Right lobe of liver (tissue), 6 donors: ENCODE data around the gene MAP2K6. TPM values are rescaled to one million over a fixed set of nuclear protein-coding genes. Genes with fewer than 3 reads are reported as not detected.
A peak's percentile ranks its signal among the peaks of the same experiment; 100 is the strongest.

Experiments
- ATAC-seq, 4 donors: fragments of 200-7000 bp; cut with Tn5 transposase; one replicate each; pipeline ENCODE4 v1.9.1; 2020; ENCODE audit warnings: mild to moderate bottlenecking in 4 of 4, moderate library complexity in 4 of 4
- DNase-seq, 3 donors: peaks; one replicate each; pipeline ENCODE4 v3.0.0-alpha.2; 2020
- H3K27ac ChIP-seq, 3 donors: fragments of 200-600 bp; one replicate each; pipeline ENCODE4 v1.8.0; 2022
- H3K27me3 ChIP-seq, 2 donors: fragments of 200-600 bp; one replicate each; pipeline ENCODE4 v1.8.0; 2022
- H3K36me3 ChIP-seq, 4 donors: fragments of 200-600 bp; sonication (generic) in 1 of 4; one replicate each; pipeline versions ENCODE4 v1.5.1 to v1.8.0; 2017 to 2022; ENCODE audit warnings: control low read depth in 1 of 4
- H3K4me1 ChIP-seq, 4 donors: fragments of 200-600 bp; sonication (generic) in 1 of 4; one replicate each; pipeline versions ENCODE4 v1.5.1 to v1.8.0; 2017 to 2022; ENCODE audit warnings: control low read depth in 1 of 4
- H3K4me3 ChIP-seq, 3 donors: fragments of 200-600 bp; one replicate each; pipeline ENCODE4 v1.8.0; 2022
- H3K9me3 ChIP-seq, 4 donors: fragments of 200-600 bp; sonication (generic) in 1 of 4; one replicate each; pipeline versions ENCODE4 v1.5.1 to v1.8.0; 2017 to 2022; ENCODE audit warnings: control low read depth in 1 of 4
- CTCF ChIP-seq, 4 donors: fragments of 200-600 bp in 3 of 4; fragments of 450-650 bp in 1 of 4; IDR thresholded peaks; one replicate each; pipeline versions ENCODE4 v1.5.1 to v1.8.0; 2016 to 2022; ENCODE audit warnings: antibody characterized with exemption in 4 of 4, mild to moderate bottlenecking in 2 of 4
- POLR2A ChIP-seq: fragments of 450-650 bp; IDR thresholded peaks from one replicate; pipeline ENCODE4 v1.6.1; 2017; ENCODE audit warnings: antibody characterized with exemption, mild to moderate bottlenecking
- WGBS: methylation state at CpG from one replicate; pipeline ENCODE4 v1.1.6; 2018; ENCODE audit warnings: low coverage, low lambda C conversion rate; ENCODE audit not compliant: insufficient coverage; ENCODE audit errors: missing lambda C conversion rate; 5-methylcytosine and 5-hydroxymethylcytosine counted together
- intact Hi-C, 2 donors: fragments of 100-400 bp; cut with DNase I; formaldehyde crosslinking; loops; one replicate each; pipeline versions ENCODE4 v1.11.2 to v1.14.1; 2022
- total RNA-seq, 6 experiments: library from RNA; depleted of rRNA in 2 of 6; stranded (reverse); fragments of >200 nt in 2 of 6; fragmentation: NEBNext Ultra II Directional in 3 of 6; extraction: Animal tissue kit (Norgen Biotek cat#: 25700) in 3 of 6; gene quantifications; one replicate each; pipeline versions ENCODE4 v1.1.0 to v1.2.4, GENCODE V29; 2016 to 2023
- donor health status: DM: no; HTN: yes; CAD: no.
- donor health status: DM: no; HTN: no; CAD: no.
- donor health status: DM: no; HTN: no; CAD: no.
- donor health status: DM: no; HTN: yes; CAD: no.
- donor health status: DM: no; HTN: yes; CAD: no.

Gene MAP2K6
- total RNA-seq, 6 experiments from 2014 or later: 1.8 to 3.6 (median 2.3) TPM

DNA sequence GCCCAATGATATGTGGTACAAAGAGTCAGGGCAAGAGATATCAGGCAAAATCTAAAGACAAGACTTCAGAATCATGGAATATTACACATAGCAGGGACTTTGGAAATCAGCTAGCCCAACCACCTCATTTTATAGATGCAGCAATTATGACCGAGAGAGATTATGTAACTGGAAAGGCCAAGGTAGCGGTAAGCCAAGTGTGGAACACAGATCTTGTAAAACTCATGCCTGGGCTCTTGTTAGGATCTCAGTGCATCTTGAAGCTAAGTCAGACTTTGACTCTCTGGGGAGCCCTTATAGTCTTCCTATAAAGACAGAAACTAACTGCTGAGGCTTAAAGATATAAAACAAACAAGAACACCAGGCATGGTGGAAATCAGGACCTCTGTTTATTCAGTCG, 18.6 kb downstream of the MAP2K6 start:
- Histone ChIP-seq H3K4me1 (no peaks in the 10 kb centered on the region), H3K9me3 (no peaks in the 10 kb centered on the region), H3K27ac (no peak overlapping the region), H3K4me3 (no peak overlapping the region), H3K36me3 (no peaks in the 10 kb centered on the region), H3K27me3 (no peaks in the 10 kb centered on the region)
- intact Hi-C loops: no loop called here
- ATAC-seq (no peak), DNase-seq (no peak)
- WGBS: 87% methylated on average over 3 of the region's 3 CpGs
- TF ChIP-seq CTCF (IDR thresholded peaks at IDR 0.05) (no peak), POLR2A (no peak)

DNA sequence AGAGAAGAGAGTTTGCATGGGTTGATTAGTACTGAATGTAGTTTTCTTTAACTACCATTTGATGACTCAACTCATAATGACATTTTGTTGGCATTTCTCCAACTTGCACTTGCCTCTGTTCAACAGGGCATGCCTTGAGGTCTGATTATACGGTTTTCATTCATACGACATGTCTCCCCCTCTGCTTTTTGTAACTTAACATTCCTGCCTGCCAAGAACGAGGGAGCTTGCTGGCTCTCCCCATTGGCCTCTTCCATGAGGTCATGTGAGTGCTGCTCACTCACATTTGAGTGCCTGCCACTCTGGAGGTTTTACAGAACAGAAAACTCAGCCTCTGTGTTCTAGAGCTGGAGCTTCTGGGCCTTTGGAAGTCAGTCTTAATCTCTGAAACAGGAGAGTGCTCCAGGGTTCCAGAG, 19.7 kb downstream of the MAP2K6 start:
- no peak for ATAC-seq

GRCh38 chr17:69435971-69436696, 21.6 kb downstream of the MAP2K6 start:
- 71% methylated on average over 5 of the region's 5 CpGs for WGBS
- Histone ChIP-seq H3K27ac (no peak overlapping the region), H3K4me1 (no peaks in the 10 kb centered on the region), H3K36me3 (no peaks in the 10 kb centered on the region), H3K27me3 (no peaks in the 10 kb centered on the region), H3K9me3 (peaks cover 0 to 4% (median 0%) of the 10 kb centered on the region in 4 donors), H3K4me3 (no peak overlapping the region)
- DNase-seq (no peak), ATAC-seq (no peak)
- TF ChIP-seq CTCF (IDR thresholded peaks at IDR 0.05) (no peak), POLR2A (no peak)
- intact Hi-C loops: no loop called here

More for the DNA sequence above, 19.7 kb downstream of the MAP2K6 start:
- Histone ChIP-seq H3K27ac (no peak overlapping the region), H3K4me1 (no peaks in the 10 kb centered on the region), H3K36me3 (no peaks in the 10 kb centered on the region), H3K4me3 (no peak overlapping the region), H3K9me3 (no peaks in the 10 kb centered on the region), H3K27me3 (no peaks in the 10 kb centered on the region)
- WGBS: 52% methylated on average over 3 of the region's 3 CpGs
- DNase-seq: no peak
- no peak for TF ChIP-seq POLR2A
- no peak for TF ChIP-seq CTCF (IDR thresholded peaks at IDR 0.05)
- intact Hi-C loops: no loop called here

DNA sequence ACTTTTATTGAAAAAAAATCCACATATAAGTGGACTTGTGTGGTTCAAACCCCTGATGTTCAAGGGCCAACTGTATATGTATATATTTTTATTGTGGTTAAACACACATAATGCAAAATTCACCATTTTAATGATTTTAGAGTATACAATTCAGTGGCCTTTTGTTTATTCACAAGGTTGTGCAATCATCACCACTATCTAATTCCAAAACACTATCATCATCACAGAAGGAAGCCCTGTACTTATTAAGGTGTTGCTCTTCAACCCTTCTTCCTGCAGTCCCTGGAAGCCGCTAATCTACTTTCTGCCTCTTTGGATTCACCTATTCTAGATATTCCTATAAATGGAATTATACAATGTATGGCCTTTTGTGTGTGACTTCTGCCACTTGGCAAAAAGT, 23.0 kb downstream of the MAP2K6 start:
- DNase-seq: no peak
- 100% methylated on average over 1 of the region's 1 CpG for WGBS
- no peaks in the 10 kb centered on the region for H3K27me3 ChIP-seq
- H3K27ac ChIP-seq: no peak overlapping the region
- H3K4me1 ChIP-seq: no peaks in the 10 kb centered on the region
- no peaks in the 10 kb centered on the region for H3K36me3 ChIP-seq
- no peak for TF ChIP-seq POLR2A
- TF ChIP-seq CTCF (IDR thresholded peaks at IDR 0.05): no peak
- intact Hi-C loops: no loop called here
- H3K9me3 ChIP-seq: peaks cover 0 to 4% (median 0%) of the 10 kb centered on the region in 4 donors
- H3K4me3 ChIP-seq: no peak overlapping the region
- ATAC-seq: peak in 1 of 4 donors; percentile 30
